HepG2 (cell line): ENCODE data around the gene CCDC73. TPM values are rescaled to one million over a fixed set of nuclear protein-coding genes. Genes with fewer than 3 reads are reported as not detected.

Experiments
- ATAC-seq: fragments of 200-7000 bp; cut with Tn5 transposase; 3 replicates; pipeline ENCODE4 v1.9.1; 2020; ENCODE audit warnings: mild to moderate bottlenecking, moderate library complexity
- BruUV-seq: library from RNA; stranded (reverse); fragments of 400-500 nt; replicated peaks from 2 replicates; lab custom pipeline; 2021; lab: Mats Ljungman, UMichigan
- CTCF ChIA-PET: fragments of 300-600 bp; formaldehyde crosslinking; extraction: SDS; loops from one replicate; lab custom pipeline; 2021; ENCODE audit warnings: low total read pairs, inconsistent platforms, low intra/inter-chr PET ratio; lab: Yijun Ruan, JAX
- POLR2A ChIA-PET: fragments of 350-600 bp; sonication (Branson Sonifier 250); formaldehyde crosslinking; loops from one replicate; lab custom pipeline; 2020; ENCODE audit warnings: antibody characterized with exemption, inconsistent platforms; lab: Yijun Ruan, JAX
- DNase-seq: peaks from one replicate; pipeline ENCODE4 v3.0.0-alpha.2; 2015; ENCODE audit warnings: low spot score
- FAIRE-seq: peaks from 3 replicates; lab custom pipeline; 2011; peaks lifted over from hg19 to GRCh38; lab: Jason Lieb, UNC
- H2AFZ ChIP-seq: one replicate; pipeline ENCODE4 v1.6.1; 2011; ENCODE audit warnings: low read length, inconsistent platforms
- H3K27ac ChIP-seq: fragments of 300-600 bp; 3 replicates; pipeline ENCODE4 v1.8.0; 2011; ENCODE audit warnings: mixed run types, mild to moderate bottlenecking, mixed read lengths, low read length, inconsistent platforms; ENCODE audit not compliant: insufficient read depth; ENCODE audit errors: extremely low read length
- H3K27me3 ChIP-seq, 2 experiments: fragments of 200-600 bp in 1 of 2; 2 replicates in 1 of 2; 3 replicates in 1 of 2; pipeline versions ENCODE4 v1.6.0 to v1.8.0; 2011; ENCODE audit warnings: low read length in 2 of 2, mild to moderate bottlenecking in 2 of 2, moderate library complexity in 2 of 2, inconsistent platforms in 1 of 2; ENCODE audit not compliant: insufficient read depth in 2 of 2, control insufficient read depth in 1 of 2
- H3K36me3 ChIP-seq, 2 experiments: fragments of 200-600 bp in 1 of 2; replicated peaks in 1 of 2; 2 replicates in 1 of 2; 3 replicates in 1 of 2; pipeline versions ENCODE4 v1.5.1 to v1.8.0; 2011; ENCODE audit warnings: low read length in 2 of 2, inconsistent platforms in 1 of 2; ENCODE audit not compliant: insufficient read depth in 2 of 2, control insufficient read depth in 1 of 2
- H3K4me1 ChIP-seq: 2 replicates; pipeline ENCODE4 v1.5.1; 2012; ENCODE audit warnings: low read length, inconsistent platforms; ENCODE audit not compliant: insufficient read depth
- H3K4me2 ChIP-seq: 2 replicates; pipeline ENCODE4 v1.6.0; 2011; ENCODE audit warnings: low read depth, low read length, inconsistent platforms
- H3K4me3 ChIP-seq, 3 experiments: fragments of 200-600 bp in 1 of 3; sonication (generic), shearing (Covaris generic) in 1 of 3; replicated peaks in 1 of 3; 2 replicates each; pipeline ENCODE4 v1.5.1; 2011 to 2016; ENCODE audit warnings: low read length in 3 of 3, inconsistent platforms in 2 of 3, low read depth in 2 of 3, mild to moderate bottlenecking in 2 of 3, control low read depth in 1 of 3, mixed read lengths in 1 of 3; ENCODE audit not compliant: insufficient read depth in 1 of 3
- H3K79me2 ChIP-seq: one replicate; pipeline ENCODE4 v1.6.1; 2011; ENCODE audit warnings: low read length, inconsistent platforms; ENCODE audit not compliant: insufficient read depth
- H3K9ac ChIP-seq: 2 replicates; pipeline ENCODE4 v1.6.0; 2011; ENCODE audit warnings: mild to moderate bottlenecking, low read depth, low read length, inconsistent platforms; ENCODE audit not compliant: insufficient read depth
- H3K9me3 ChIP-seq: 2 replicates; pipeline ENCODE4 v1.5.1; 2012; ENCODE audit warnings: mild to moderate bottlenecking, low read length
- H4K20me1 ChIP-seq: 2 replicates; pipeline ENCODE4 v1.6.0; 2011; ENCODE audit warnings: inconsistent platforms, mild to moderate bottlenecking, low read length, moderate library complexity; ENCODE audit not compliant: insufficient read depth
- ATM ChIP-seq: fragments of 450-650 bp; IDR thresholded peaks from 2 replicates; pipeline ENCODE4 v1.7.1; 2017; ENCODE audit warnings: mild to moderate bottlenecking, borderline replicate concordance
- ERF ChIP-seq: IDR thresholded peaks from 2 replicates; pipeline ENCODE4 v1.6.1; 2018; ENCODE audit warnings: missing biosample characterization, missing genetic modification reagents
- KDM3A ChIP-seq: IDR thresholded peaks from 2 replicates; pipeline ENCODE4 v1.6.1; 2018; ENCODE audit warnings: low read depth, missing compliant biosample characterization
- LBX2 ChIP-seq: sonication (generic); formaldehyde crosslinking; IDR thresholded peaks from 2 replicates; pipeline ENCODE4 v1.5.0; 2020; ENCODE audit warnings: missing genetic modification reagents, mild to moderate bottlenecking, borderline replicate concordance
- NFE2L2 ChIP-seq: fragments of 150-350 bp; IDR thresholded peaks from 2 replicates; pipeline ENCODE4 v1.6.1; 2014; ENCODE audit warnings: low read length
- NONO ChIP-seq, 2 experiments: fragments of 450-650 bp in 1 of 2; sonication (generic) in 1 of 2; formaldehyde crosslinking in 1 of 2; IDR thresholded peaks in 1 of 2; conservative IDR thresholded peaks in 1 of 2; 2 replicates each; pipeline versions ENCODE4 v1.6.1 to v1.8.0; 2017 to 2022; ENCODE audit warnings: mild to moderate bottlenecking in 1 of 2, missing genetic modification reagents in 1 of 2, moderate library complexity in 1 of 2
- NRL ChIP-seq: sonication (generic); formaldehyde crosslinking; IDR thresholded peaks from 2 replicates; pipeline ENCODE4 v1.5.0; 2020; ENCODE audit warnings: missing genetic modification reagents, mild to moderate bottlenecking, moderate library complexity, borderline replicate concordance
- TCF7L2 ChIP-seq: IDR thresholded peaks from 2 replicates; pipeline ENCODE4 v1.6.1; 2011; ENCODE audit warnings: mild to moderate bottlenecking, low read depth, low read length, moderate library complexity
- ZFP36 ChIP-seq: fragments of 150-350 bp; IDR thresholded peaks from 2 replicates; pipeline ENCODE4 v1.6.1; 2018; ENCODE audit warnings: borderline replicate concordance, low read length, low read depth; ENCODE audit not compliant: partially characterized antibody
- ZMYM2 ChIP-seq: sonication (generic); formaldehyde crosslinking; IDR thresholded peaks from 2 replicates; pipeline ENCODE4 v1.8.0; 2022; ENCODE audit warnings: mild to moderate bottlenecking, missing genetic modification reagents
- ZNF121 ChIP-seq: sonication (generic); formaldehyde crosslinking; IDR thresholded peaks from 2 replicates; pipeline ENCODE4 v1.5.0; 2020; ENCODE audit warnings: mild to moderate bottlenecking, missing genetic modification reagents
- ZNF224 ChIP-seq: sonication (generic); formaldehyde crosslinking; IDR thresholded peaks from 2 replicates; pipeline ENCODE4 v1.5.0; 2020; ENCODE audit warnings: mild to moderate bottlenecking, missing genetic modification reagents
- ZNF496 ChIP-seq: sonication (generic); formaldehyde crosslinking; IDR thresholded peaks from 2 replicates; pipeline ENCODE4 v1.8.1; 2023; ENCODE audit warnings: mild to moderate bottlenecking, moderate library complexity, missing genetic modification reagents; ENCODE audit not compliant: insufficient replicate concordance
- ZNF598 ChIP-seq: sonication (generic); formaldehyde crosslinking; IDR thresholded peaks from 2 replicates; pipeline ENCODE4 v1.5.1; 2020; ENCODE audit warnings: mild to moderate bottlenecking, missing genetic modification reagents, borderline replicate concordance
- ZNF879 ChIP-seq: sonication (generic); formaldehyde crosslinking; IDR thresholded peaks from 2 replicates; pipeline ENCODE4 v1.8.1; 2023; ENCODE audit warnings: missing genetic modification reagents
- ZSCAN21 ChIP-seq: sonication (generic); formaldehyde crosslinking; IDR thresholded peaks from 2 replicates; pipeline ENCODE4 v1.8.0; 2022; ENCODE audit warnings: mild to moderate bottlenecking, missing genetic modification reagents, moderate library complexity, borderline replicate concordance
- WGBS: methylation state at CpG from one replicate; pipeline ENCODE4 v1.1.6; 2017; ENCODE audit warnings: low lambda C conversion rate; 5-methylcytosine and 5-hydroxymethylcytosine counted together
- in situ Hi-C: cut with HindIII; loops from 2 replicates; pipeline ENCODE4 v1.10.0; 2017; ENCODE audit warnings: low pct_unique_long_range_greater_than_20kb; ENCODE audit not compliant: extremely low pct_ligation_motif_present
- intact Hi-C: fragments of 100-400 bp; cut with micrococcal nuclease; formaldehyde crosslinking; loops from one replicate; pipeline ENCODE4 v1.10.0; 2022; ENCODE audit not compliant: unreplicated experiment
- polyA plus RNA-seq, 8 experiments: library from polyadenylated mRNA; depleted of rRNA in 3 of 8; stranded (reverse) in 7 of 8; unstranded in 1 of 8; fragments of >200 nt; fragmentation: Illumina TruSeq in 4 of 8; extraction: Trizol in 4 of 8; gene quantifications; 2 replicates each; pipeline versions ENCODE4 v1.2.1 to v1.2.3, GENCODE V29; 2011 to 2016; ENCODE audit warnings: low read depth in 4 of 8, missing spikeins in 1 of 8, mixed read lengths in 1 of 8; ENCODE audit not compliant: insufficient read depth in 1 of 8
- total RNA-seq, 5 experiments: library from RNA; depleted of rRNA; stranded (reverse); fragments of >200 nt; fragmentation: Illumina TruSeq; extraction: Trizol; gene quantifications; 2 replicates each; pipeline ENCODE4 v1.2.3, GENCODE V29; 2016; ENCODE audit warnings: low read depth in 1 of 5
- TF ChIP-seq, protein P1 (sequence below): sonication (generic); formaldehyde crosslinking; IDR thresholded peaks from 2 replicates; pipeline ENCODE4 v1.8.0; 2023; ENCODE audit warnings: mild to moderate bottlenecking, missing genetic modification reagents

The CCDC73 gene
- total and polyA plus RNA-seq, 2 of the 13 experiments (the other 11 are each of a cell fraction or from before 2014, with no cell fraction given): 0.01 to 0.11 TPM

DNA sequence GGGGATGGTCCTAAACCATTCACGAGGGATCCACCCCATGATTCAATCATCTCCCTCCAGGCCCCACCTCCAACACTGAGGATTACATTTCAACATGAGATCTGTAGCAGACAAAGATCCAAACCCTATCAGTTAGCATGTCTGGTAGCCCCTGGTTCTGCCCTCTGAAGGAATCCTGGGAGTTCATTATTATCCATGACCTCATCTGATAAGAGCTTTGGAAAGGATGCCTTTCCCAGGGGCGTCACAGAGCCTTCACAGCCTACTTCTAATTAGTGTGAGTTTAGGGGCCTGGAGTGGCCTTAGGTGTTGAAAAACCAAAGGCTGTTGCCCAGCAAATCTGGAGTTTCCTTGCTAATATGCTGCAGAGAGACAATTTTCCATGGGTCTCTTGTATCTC lies 219.4 kb downstream of the CCDC73 start:
- DNase-seq: no peak
- TF ChIP-seq ZMYM2: no peak
- no peak for TF ChIP-seq NONO (IDR thresholded peaks at IDR 0.05)
- TF ChIP-seq NONO (CRISPR knock-in tag; conservative IDR thresholded peaks at IDR 0.05): no peak
- no peak for TF ChIP-seq ZNF598 (CRISPR knock-in tag)
- TF ChIP-seq ATM: no peak
- TF ChIP-seq ERF (CRISPR knock-in tag): no peak
- no peak for TF ChIP-seq ZFP36
- TF ChIP-seq NRL (CRISPR knock-in tag): no peak
- no peak for TF ChIP-seq ZNF879 (CRISPR knock-in tag)
- no peak for TF ChIP-seq LBX2 (CRISPR knock-in tag)
- TF ChIP-seq NFE2L2: no peak
- no peak for TF ChIP-seq ZNF224 (CRISPR knock-in tag)
- no peak for TF ChIP-seq TCF7L2
- no peak for TF ChIP-seq ZNF496
- TF ChIP-seq ZSCAN21 (CRISPR knock-in tag): no peak
- no peak for TF ChIP-seq KDM3A (CRISPR knock-in tag)
- TF ChIP-seq, protein P1, sequence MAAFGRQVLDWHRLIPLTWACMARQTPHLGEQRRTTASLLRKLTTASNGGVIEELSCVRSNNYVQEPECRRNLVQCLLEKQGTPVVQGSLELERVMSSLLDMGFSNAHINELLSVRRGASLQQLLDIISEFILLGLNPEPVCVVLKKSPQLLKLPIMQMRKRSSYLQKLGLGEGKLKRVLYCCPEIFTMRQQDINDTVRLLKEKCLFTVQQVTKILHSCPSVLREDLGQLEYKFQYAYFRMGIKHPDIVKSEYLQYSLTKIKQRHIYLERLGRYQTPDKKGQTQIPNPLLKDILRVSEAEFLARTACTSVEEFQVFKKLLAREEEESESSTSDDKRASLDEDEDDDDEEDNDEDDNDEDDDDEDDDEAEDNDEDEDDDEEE: no peak
- no peak for TF ChIP-seq ZNF121 (CRISPR knock-in tag)
- Histone ChIP-seq H4K20me1 (no peaks in the 10 kb centered on the region), H3K27me3 (peaks cover 0 to 10% of the 10 kb centered on the region in 2 experiments; a peak in 2 of 5 replicates), H3K79me2 (no peaks in the 10 kb centered on the region), H3K4me3 (no peak overlapping the region), H3K27ac (no peak overlapping the region), H2AFZ (no peak overlapping the region), H3K4me1 (0 out of 2 replicates have a peak, but pooled peaks cover 8% of the 10 kb centered on the region), H3K4me2 (no peak overlapping the region; the same call in 1 of the 2 replicates), H3K36me3 (no peaks in the 10 kb centered on the region), H3K9me3 (no peaks in the 10 kb centered on the region), H3K9ac (no peak overlapping the region)
- WGBS: 0% methylated on average over 1 of the region's 2 CpGs
- ATAC-seq: no peak
- intact Hi-C loops (no loop called here), in situ Hi-C loops (no loop called here)
- FAIRE-seq: no peak
- ChIA-PET CTCF (no interaction called here), POLR2A (no interaction called here)
- BruUV-seq: no TSS peak
